GM12864 (cell line): Measurements from ENCODE around the gene NRL.

ENCODE experiments used
- DNase-seq: peaks from one replicate; pipeline ENCODE4 v3.0.0-alpha.2; 2011; ENCODE audit warnings: low read depth
- H3K4me3 ChIP-seq: 2 replicates; pipeline ENCODE4 v1.5.1; 2011; ENCODE audit warnings: mild to moderate bottlenecking, low read depth, low read length, control low read depth
- TF ChIP-seq, protein P1 (sequence below): IDR thresholded peaks from 2 replicates; pipeline ENCODE4 v1.5.1; 2011; ENCODE audit warnings: low read depth, mild to moderate bottlenecking, moderate library complexity, low read length, control low read depth, inconsistent platforms; ENCODE audit errors: missing control alignments

Gene NRL

DNA sequence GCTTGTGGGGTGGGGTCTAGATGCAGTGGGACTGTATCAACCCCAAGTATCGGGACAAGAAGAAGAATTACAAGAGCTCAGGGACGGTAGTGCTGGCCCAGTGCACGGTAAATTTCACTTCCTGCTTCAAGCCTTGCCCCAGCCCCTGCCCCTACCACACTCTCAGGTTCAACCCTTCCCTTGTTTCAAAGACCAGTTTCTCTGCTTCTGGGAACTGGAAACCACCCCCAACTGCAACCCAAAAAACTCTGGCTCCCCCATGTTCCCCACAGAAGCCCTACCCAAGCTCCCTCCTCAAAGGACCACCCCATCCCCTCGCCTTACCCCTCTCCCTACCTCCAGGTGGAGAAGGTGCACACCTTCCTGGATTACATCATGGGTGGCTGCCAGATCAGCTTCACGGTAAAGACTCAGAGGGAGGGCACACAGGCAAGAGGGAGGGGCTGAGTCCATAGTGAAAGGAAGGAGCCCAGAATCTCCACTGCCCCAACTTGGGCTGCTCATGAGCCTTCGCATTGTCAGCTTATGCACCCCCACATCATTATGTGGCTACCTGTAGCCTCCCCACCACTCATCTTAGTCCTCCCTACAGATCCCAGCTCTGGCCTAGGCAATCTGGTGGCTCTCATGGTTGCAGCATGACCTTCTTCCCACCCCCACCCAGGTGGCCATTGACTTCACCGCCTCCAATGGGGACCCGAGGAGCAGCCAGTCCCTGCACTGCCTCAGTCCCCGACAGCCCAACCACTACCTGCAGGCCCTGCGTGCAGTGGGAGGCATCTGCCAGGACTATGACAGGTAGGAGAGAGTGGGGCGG lies 39.1 kb downstream of the NRL start:
- no peak overlapping the region for H3K4me3 ChIP-seq
- TF ChIP-seq, protein P1, sequence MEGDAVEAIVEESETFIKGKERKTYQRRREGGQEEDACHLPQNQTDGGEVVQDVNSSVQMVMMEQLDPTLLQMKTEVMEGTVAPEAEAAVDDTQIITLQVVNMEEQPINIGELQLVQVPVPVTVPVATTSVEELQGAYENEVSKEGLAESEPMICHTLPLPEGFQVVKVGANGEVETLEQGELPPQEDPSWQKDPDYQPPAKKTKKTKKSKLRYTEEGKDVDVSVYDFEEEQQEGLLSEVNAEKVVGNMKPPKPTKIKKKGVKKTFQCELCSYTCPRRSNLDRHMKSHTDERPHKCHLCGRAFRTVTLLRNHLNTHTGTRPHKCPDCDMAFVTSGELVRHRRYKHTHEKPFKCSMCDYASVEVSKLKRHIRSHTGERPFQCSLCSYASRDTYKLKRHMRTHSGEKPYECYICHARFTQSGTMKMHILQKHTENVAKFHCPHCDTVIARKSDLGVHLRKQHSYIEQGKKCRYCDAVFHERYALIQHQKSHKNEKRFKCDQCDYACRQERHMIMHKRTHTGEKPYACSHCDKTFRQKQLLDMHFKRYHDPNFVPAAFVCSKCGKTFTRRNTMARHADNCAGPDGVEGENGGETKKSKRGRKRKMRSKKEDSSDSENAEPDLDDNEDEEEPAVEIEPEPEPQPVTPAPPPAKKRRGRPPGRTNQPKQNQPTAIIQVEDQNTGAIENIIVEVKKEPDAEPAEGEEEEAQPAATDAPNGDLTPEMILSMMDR, result no peak
- no peak for DNase-seq

DNA sequence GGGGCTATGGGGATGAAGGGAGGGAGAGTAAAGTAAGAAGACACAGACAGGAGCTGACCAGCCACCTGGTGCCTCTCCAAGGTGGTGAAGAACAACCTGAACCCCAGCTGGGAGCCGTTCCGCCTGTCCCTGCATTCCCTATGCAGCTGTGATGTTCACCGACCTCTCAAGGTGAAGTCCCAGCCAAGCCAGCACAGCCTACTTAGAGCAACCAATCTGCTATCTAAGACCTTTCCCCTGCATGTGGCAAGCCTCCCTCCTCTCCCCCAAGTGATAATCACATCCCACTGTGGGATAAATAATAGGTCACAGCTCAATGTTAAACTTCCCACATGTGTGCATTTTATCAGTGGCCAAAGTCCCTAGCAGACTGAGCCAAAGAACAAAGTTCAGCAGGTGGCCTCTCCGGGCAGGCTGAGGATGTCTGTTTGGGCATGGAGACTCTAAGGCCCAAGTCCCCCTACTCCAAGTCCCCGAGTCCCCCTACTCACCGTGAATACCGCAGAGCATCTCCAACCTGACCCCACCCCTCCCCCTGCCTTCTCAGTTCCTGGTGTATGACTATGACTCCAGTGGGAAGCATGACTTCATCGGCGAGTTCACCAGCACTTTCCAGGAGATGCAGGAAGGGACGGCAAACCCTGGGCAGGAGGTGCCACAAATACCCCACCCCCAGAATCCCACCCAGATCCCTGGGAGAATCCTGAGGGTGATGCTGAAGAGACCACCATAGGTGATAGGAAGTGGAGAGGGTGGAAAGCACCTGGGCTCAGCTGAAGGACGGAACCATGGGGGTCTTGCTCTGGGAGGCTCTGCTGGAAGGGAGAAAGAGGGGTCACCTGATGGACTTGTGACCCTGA lies 39.9 kb downstream of the NRL start:
- no peak overlapping the region for H3K4me3 ChIP-seq
- TF ChIP-seq, protein P1, result no peak
- no peak for DNase-seq

DNA sequence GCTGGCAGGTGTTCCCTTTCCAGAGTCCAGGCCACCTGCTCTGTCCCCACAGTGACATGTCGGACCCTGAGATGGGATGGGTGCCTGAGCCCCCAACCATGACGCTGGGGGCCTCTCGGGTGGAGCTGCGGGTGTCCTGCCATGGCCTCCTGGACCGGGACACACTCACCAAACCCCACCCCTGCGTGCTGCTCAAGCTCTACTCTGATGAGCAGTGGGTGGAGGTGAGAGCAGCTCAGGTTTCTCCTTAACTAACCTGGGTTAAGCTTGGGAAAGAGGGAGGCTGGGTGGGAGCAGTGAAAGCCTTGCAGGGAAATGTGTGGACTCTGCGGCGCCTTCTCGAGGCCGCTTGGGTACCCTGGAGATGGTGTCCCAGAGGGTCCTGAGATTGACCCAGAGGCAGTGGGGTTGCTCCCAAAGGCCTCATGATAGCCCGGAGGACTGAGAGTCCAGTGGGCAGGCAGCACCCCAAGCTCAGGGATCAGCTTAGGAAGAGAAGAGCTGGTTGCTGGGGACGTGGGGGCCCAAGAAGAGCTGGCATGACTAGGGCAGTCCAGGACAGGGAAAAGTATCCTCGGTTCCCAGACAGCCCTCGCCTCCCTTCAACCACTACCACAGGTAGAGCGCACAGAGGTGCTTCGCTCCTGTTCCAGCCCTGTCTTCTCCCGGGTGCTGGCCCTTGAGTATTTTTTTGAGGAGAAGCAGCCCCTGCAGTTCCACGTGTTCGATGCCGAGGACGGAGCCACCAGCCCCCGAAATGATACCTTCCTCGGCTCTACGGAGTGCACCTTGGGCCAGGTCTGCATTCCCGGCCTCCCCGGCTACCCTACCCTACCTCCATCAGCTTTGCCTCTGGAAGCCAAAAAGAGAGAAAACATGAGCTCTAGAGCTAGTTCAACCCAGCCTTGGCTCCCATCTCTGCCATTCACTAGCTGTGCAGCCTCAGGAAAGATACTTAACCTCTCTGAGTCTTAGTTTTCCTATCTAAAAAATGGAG lies 41.6 kb downstream of the NRL start:
- DNase-seq, result no peak
- no peak overlapping the region for H3K4me3 ChIP-seq
- TF ChIP-seq, protein P1, result no peak

DNA sequence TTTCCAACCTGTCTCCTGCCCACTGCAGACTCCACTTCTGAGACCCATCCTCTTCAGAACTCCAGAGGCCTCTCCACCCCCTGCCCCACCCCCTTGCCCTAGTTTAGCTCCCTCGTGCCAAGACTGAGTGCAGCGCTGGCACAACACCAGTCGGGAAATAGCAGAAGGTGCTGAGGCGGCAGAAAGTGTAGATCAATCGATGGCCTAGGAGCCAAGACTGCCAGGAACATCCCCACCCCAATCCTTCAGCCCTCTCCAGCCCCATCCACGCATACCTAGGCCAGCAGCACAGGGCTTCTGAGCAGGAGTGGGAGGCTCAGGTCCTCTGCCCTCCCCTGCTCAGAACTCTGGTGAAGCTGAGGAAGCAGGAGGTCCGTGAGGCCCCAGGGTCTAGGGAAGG lies 42.3 kb downstream of the NRL start:
- DNase-seq, result no peak
- no peak overlapping the region for H3K4me3 ChIP-seq
- TF ChIP-seq, protein P1, result no peak

DNA sequence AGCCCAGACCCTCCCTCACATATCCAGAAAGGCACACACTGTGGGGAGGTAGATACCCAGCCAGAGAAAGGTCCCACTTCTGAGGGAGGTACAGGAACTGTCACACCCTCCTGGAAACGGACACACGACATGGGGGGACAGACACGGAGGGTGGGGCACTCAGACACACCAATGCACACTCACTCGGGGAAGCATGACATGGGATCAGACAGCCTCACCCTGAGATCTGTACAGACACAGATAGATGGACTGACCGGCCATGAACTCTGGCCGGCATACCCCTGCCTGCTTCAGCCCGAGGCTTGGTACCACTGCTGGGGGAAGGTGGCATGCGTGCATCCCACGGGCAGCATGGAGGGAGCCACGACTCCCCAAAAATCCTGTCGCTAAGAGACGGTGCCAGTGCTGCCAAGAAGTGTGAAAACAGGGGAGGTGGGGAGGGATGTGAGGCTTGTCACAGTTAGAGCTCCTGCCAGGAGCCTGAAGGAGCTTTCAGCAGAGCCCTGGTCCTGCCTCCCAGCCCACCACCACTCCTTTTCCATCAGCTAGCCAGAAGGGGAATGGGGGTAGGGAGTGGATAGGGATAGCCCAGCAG lies 42.8 kb downstream of the NRL start:
- no peak for DNase-seq
- TF ChIP-seq, protein P1, result no peak
- H3K4me3 ChIP-seq, result no peak overlapping the region

DNA sequence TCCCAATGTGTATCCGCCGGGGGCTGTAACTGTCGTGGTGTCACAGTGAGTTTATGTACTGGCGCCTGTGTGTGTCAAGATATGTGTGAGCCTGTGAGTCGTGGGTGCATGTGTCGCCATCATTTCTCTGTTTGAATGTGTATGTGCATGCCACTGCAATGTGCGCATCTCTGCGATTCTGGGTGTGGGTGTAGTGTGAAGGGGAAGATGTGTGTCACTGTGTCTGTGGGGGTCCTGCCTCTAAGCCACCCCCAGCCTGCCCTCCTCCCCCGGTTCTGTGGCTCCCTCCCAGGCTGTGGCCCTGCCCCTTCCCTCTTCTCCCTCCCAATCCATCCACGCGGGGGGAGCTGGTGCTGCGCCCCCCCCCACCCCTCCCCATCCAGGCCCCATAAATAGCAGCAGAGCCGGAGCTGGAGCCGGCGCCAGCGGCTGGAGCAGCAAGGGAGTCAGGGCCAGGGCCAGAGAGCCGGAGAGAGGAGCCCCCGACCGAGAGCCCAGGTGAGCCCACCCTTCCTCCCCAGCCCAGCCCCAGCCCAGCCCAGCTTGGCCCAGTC lies 43.5 kb downstream of the NRL start, which contains the start of gene CPNE6:
Gene CPNE6, plus strand, starts transcription at position 419 of the 554 bp plus-strand sequence. CDS start 1,375 bp downstream, outside the sequence.
- TF ChIP-seq, protein P1, result no peak
- H3K4me3 ChIP-seq, result no peak within 1 kb of the TSS
- no peak for DNase-seq
